GM19397 (cell line): Measurements from ENCODE around the gene AK5.

ENCODE experiments used
- ATAC-seq: cut with Tn5 transposase; IDR thresholded peaks from one replicate; pipeline ENCODE4 v1.9.1; 2021; ENCODE audit warnings: mild to moderate bottlenecking, moderate library complexity; ENCODE audit not compliant: unreplicated experiment

AK5 gene

DNA sequence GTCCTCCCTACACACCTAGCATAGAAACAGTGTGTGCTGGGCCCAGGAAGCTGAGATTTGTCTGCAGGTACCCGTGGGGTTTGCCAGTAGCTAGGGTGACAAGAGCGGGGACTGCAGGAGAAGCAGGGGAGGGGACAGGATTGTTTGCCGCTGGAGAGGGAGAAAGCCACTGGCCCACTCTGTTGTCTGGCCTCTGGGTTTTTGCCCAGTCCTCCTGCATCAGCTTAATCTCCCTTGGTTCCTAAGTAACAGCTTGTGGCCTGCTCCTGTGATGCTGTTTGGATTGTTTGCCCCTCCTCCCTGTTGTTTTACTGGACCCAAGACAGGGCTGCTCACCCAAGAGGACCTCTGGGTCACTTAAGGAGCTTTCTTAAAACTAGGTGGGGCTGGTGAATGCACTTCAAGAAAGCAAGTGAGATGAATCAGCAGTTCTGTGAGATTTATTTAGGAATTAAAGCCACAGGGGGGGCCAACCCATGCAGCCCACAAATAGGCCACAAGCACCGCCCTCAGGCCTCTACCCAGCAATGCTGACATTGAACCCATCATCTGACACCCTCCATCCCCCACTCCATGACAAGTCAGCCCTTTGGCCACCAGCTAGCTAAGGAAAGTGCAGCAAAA lies 257.8 kb downstream of the AK5 start:
- no peak for ATAC-seq

- no peak for ATAC-seq
Measured at GRCh38 chr1:77540501-77541161, 258.8 kb downstream of the AK5 start.

- ATAC-seq: peak; percentile 62
Measured at GRCh38 chr1:77541162-77541545, 259.3 kb downstream of the AK5 start.

DNA sequence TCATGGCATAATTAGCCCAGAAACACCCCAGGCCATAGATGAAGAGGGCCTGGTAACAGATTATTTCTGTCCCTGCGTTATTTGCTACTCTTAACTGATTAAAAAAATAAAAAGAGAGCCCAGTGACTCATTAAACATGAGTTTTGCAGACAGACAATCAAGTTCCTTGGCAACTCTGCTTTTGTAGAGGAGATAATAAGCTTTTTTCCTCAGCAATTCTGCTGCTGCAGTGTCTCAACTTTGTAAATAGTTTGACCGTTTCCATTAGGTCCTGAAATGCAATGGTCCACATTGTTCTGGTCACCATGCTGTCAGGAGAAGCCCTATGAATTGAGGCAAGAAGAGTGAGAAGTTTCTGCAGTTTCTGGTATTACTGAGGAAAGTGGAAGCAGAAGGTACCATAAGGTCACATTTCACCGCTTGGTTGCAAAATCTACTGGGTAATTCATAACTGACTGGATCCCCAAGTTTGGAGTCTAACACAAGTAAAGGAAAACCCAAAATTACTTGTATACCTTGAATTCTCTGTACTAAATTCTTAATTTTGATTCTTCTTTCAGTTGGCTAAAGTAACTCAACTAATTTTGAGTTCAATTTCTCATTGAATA lies 261.1 kb downstream of the AK5 start:
- ATAC-seq: no peak

DNA sequence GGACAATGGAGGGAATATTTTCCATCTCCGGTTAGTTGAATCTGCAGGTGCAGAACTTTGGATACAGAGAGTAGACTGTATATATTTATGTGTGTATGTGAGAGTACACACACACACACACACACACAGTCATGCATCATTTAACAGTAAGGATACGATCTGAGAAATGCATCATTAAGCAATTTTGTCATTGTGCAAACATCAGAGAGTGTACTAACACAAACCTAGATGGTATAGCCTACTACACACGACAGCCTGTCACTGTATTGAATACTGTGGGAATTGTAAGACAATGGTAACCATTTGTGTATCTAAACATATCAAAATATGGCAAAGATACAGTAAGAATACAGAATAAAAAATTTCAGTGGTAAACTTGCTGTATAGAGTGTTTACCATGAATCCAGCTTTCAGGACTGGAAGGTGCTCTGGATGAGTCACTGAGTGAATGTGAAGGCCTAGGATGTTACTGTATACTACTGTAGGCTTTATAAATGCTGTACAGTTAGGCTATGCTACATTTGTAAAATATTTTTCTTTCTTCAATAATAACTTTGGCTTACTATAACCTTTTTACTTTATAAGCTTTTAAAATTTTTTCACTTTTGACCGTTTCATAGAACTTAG lies 262.1 kb downstream of the AK5 start:
- no peak for ATAC-seq

DNA sequence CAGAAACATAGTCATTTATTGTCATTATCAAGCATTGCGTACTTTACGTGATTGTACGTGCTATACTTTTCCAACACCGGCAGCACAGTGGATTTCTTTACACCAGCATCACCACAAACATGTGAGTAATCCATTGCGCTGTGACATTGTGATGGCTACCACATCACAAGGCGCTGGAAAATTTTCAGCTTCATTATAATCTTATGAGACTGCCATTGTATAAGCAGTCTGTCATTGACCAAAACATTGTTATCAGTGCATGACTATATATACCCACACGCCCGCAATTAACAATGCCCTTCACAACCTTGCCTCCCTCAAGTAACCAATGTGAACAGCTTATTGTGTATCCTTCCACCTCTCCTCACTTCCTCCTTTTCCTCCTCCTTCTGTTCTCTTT lies 263.0 kb downstream of the AK5 start:
- ATAC-seq: no peak

GRCh38 chr1:77545970-77546369 lies 264.2 kb downstream of the AK5 start:
- no peak for ATAC-seq

GRCh38 chr1:77546890-77547289 lies 265.1 kb downstream of the AK5 start:
- ATAC-seq: no peak

DNA sequence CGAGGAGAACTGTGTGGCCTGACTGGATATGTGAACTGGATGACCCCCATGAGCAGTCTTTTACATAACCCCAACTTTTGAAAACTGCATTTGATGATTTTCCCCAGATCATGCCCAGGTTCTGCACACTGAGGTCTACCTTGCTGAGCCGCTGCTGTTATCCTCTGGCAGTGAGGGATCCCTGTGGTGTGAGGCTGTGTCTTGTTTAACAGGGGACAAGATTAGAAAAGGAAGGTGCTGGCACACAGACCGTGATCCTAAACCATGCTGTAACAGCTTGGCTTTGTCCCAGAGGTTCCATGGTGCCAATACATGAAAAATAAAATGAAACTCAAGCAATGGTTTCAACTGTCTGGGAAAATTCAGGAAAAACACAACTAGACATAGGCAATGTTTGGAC lies 266.5 kb downstream of the AK5 start:
- ATAC-seq: no peak

DNA sequence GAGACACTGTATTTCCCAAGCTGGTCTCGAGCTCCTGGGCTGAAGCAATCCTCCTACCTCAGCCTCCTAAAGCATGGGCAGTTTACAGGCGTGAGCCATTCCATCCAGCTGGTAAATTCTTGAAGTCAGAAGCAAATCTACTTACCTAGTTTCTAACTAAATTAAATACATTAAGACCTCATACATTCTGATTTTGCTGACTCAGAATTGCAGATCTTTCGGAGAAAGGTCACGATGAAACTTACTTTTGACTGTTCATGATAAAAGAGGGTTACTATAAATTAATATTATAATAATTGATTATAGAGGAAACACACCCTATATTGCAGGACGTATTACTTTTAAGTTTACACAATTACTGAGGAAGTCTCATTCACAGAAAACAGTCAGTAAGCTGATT lies 268.3 kb downstream of the AK5 start:
- ATAC-seq: no peak

GRCh38 chr1:77552626-77553025 lies 270.8 kb downstream of the AK5 start:
- no peak for ATAC-seq

DNA sequence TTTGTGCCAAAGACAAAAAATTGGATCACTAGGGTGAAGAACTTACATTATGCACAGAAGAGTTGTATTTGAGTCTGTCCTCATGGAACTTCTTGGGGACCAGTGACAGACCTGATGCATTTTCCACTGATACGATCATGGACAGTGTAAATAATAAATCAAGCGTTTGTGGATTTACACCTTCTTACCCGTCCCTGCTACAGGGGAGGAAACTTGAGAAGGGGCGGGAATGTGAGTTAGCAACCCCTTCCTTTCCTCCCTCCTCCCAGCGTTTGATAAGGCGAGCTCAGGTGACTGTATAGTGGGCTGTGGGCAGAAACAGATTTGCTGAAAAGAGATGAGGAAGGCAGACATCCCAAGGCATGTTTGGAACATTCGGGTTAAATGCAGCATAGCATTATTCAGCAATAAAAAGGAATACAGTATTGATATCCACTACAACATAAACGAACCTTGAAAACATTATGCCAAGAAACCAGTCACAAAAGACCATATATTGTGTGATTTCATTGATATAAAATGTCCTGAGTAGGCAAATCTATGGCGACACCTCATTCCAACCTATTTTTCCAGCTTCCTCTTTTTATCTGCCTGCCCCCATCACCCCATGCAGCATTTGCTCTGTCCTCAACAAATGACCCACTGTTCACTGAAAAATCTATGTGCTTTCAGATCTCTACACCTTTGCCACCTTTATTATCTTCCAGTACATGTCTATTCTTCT lies 271.9 kb downstream of the AK5 start:
- no peak for ATAC-seq

- ATAC-seq: no peak
Measured at GRCh38 chr1:77556045-77556444, 274.2 kb downstream of the AK5 start.

GRCh38 chr1:77557053-77557452 lies 275.2 kb downstream of the AK5 start:
- ATAC-seq: no peak

DNA sequence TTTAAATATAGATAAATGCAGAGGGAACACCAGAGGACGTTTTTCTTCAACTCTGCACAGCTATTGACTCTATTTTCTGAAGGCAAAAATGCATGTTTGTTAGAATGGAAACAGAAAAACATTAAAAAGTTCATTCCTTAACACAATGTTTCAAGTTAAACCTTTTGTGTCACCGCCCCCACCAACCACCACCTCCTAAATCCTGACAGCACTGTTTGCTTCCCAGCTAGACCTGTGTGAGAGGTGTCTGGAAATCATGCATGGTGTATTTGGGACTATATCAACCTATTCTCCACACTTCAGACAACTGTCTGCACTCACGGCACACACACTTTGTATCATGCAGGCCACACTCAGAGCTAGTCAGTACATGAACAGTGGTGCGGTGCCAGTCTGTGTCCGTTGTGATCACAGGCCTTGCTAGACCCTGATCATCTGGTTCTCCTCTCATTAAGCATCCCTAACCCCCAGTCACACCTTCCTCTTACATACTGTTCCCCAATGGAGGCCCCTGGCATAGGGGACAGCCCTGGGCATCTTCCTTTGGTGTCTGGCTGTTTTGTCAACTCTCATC lies 276.9 kb downstream of the AK5 start:
- ATAC-seq: no peak

- no peak for ATAC-seq
Measured at GRCh38 chr1:77560741-77561140, 278.9 kb downstream of the AK5 start.

DNA sequence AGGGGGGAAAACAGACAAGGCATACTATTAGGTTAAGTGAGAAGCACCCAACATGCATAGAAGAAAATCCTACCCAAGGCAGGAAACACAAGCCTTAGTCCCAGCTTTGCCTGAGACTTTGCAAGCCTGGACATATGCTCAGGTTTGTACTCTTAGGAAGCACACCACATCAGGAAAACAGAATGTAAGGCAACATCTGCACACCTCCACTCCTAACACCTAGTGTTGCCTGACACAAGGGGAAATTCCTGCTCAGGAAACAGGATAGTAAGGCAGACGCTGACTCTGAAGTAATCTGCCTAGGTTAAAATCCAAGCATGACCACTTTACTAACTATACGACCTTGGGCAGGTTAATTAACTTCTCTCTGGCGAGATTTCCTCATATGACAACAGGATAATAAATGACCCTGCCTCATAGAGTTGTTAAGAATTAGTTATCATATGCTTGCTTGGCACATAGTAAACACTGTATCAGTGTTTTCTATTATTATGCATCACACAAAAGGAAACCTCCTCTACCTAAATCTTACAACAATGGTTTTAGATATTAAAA lies 280.9 kb downstream of the AK5 start:
- no peak for ATAC-seq

DNA sequence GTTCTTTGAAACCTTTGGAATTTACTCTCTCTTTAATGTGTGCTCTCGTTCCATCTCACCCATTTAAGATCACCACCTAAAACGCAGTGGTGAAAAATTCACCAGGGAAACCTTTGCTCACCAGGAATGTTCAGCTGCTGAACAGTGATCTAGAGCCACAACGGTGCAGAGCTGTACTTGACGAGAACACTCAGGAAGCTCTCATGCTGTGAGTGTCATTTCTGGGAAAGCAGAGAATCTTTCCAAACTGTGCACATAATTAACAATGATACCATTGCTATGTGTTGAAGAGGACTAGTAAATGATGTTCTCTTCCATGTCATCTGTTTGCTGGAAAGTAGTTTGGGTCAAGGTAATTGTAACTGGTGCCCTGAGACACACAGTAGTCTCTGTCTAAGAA lies 283.5 kb downstream of the AK5 start:
- no peak for ATAC-seq

DNA sequence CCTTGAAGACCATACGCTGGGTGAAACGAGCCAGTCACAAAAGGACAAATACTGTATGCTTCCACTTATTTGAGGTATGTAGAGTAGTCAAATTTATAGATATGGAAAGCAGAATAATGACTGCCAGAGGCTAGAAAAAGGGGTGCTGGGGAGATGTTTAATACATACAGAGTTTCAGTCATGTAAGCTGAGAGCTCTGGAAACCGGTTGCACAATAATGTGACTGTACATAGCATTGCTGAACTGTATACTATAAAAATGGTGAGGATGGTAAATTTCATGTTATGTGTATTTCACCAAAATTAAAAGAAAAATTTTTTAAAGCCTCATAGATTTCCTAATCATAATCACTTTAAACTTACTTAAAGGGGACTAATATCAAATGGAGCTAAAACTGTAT lies 289.8 kb downstream of the AK5 start:
- no peak for ATAC-seq

GRCh38 chr1:77579547-77579946 lies 297.7 kb downstream of the AK5 start:
- no peak for ATAC-seq

DNA sequence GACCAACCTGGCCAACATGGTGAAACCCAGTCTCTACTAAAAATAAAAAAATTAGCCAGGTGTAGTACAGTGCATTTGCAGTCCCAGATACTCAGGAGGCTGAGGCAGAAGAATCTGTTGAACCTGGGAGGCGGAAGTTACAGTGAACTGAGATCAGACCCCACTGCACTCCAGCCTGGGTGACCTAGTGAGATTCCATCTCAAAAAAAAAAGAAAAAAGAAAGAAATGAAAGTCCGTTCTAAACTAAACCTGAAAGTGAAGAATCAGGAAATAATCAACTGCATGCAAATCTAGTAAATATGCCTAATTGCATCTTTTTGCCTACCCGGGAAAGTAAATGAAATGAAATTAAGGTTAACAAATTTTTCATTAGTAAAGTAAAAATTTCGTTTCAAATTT lies 301.1 kb downstream of the AK5 start:
- no peak for ATAC-seq
